ENCODE data around the gene HDHD2.
"Not testable (repeated sequence)": the region's sequence is repeated elsewhere in the genome, so short reads cannot be mapped to it uniquely, and the experiment has no call there.

HDHD2 gene

GRCh38 chr18:47166294-47166693 is 16.0 kb upstream of the HDHD2 start:
- Histone ChIP-seq H3K36me3 (ENCODE audit: insufficient read depth, low read length) (no peaks in the 10 kb centered on the region; the same call in 1 of the 2 replicates), H3K9me2 (replicated peaks; ENCODE audit: low read depth, low read length) (no peaks in the 10 kb centered on the region), H2AFZ (ENCODE audit: low read length) (no peak overlapping the region), H3K9me3 (ENCODE audit: insufficient read depth, low read depth, low read length) (no peaks in the 10 kb centered on the region), H3K4me2 (ENCODE audit: low read depth, low read length, poor library complexity, severe bottlenecking) (peak overlapping the region; percentile 53), H3F3A (ENCODE audit: low read depth) (no peaks in the 10 kb centered on the region), H4K20me1 (ENCODE audit: insufficient read depth, low read length, poor library complexity, severe bottlenecking) (peaks cover 54% of the 10 kb centered on the region), H3K4me1 (ENCODE audit: insufficient read depth, low read length, poor library complexity, severe bottlenecking) (peaks cover 50% of the 10 kb centered on the region), H3K79me2 (ENCODE audit: insufficient read depth, low read length) (peaks cover 85% of the 10 kb centered on the region), H3K27me3 (ENCODE audit: insufficient read depth, low read length, poor library complexity, severe bottlenecking) (no peaks in the 10 kb centered on the region), H3K9ac (ENCODE audit: low read depth, low read length, poor library complexity, severe bottlenecking) (no peak overlapping the region), H3K4me3 (ENCODE audit: low read length, poor library complexity, severe bottlenecking) (peak overlapping the region; percentile 36)
- TF ChIP-seq CTCF (conservative IDR thresholded peaks at IDR 0.05; ENCODE audit: low read length) (no peak), EZH2phosphoT487 (IDR thresholded peaks at IDR 0.05; ENCODE audit: borderline replicate concordance) (no peak)

GRCh38 chr18:47163241-47163640 is 12.9 kb upstream of the HDHD2 start:
- Histone ChIP-seq H3K9me2 (replicated peaks; ENCODE audit: low read depth, low read length) (no peaks in the 10 kb centered on the region), H3F3A (ENCODE audit: low read depth) (no peaks in the 10 kb centered on the region), H3K4me1 (ENCODE audit: insufficient read depth, low read length, poor library complexity, severe bottlenecking) (peaks cover 27% of the 10 kb centered on the region), H3K36me3 (ENCODE audit: insufficient read depth, low read length) (no peaks in the 10 kb centered on the region; the same call in 1 of the 2 replicates), H3K4me2 (ENCODE audit: low read depth, low read length, poor library complexity, severe bottlenecking) (no peak overlapping the region), H3K79me2 (ENCODE audit: insufficient read depth, low read length) (peaks cover 92% of the 10 kb centered on the region), H3K4me3 (ENCODE audit: low read length, poor library complexity, severe bottlenecking) (no peak overlapping the region), H4K20me1 (ENCODE audit: insufficient read depth, low read length, poor library complexity, severe bottlenecking) (peaks cover 33% of the 10 kb centered on the region), H3K27me3 (ENCODE audit: insufficient read depth, low read length, poor library complexity, severe bottlenecking) (no peaks in the 10 kb centered on the region), H3K9ac (ENCODE audit: low read depth, low read length, poor library complexity, severe bottlenecking) (no peak overlapping the region), H2AFZ (ENCODE audit: low read length) (no peak overlapping the region), H3K9me3 (ENCODE audit: insufficient read depth, low read depth, low read length) (no peaks in the 10 kb centered on the region)
- TF ChIP-seq CTCF (conservative IDR thresholded peaks at IDR 0.05; ENCODE audit: low read length) (no peak), EZH2phosphoT487 (IDR thresholded peaks at IDR 0.05; ENCODE audit: borderline replicate concordance) (no peak)

- H3K27me3 ChIP-seq (ENCODE audit: insufficient read depth, low read length, poor library complexity, severe bottlenecking), result no peaks in the 10 kb centered on the region
- H3K4me1 ChIP-seq (ENCODE audit: insufficient read depth, low read length, poor library complexity, severe bottlenecking), result peaks cover 6% of the 10 kb centered on the region
- peaks cover 11% of the 10 kb centered on the region; the same call in 1 of the 2 replicates for H3K36me3 ChIP-seq (ENCODE audit: insufficient read depth, low read length)
- no peak overlapping the region for H2AFZ ChIP-seq (ENCODE audit: low read length)
- peaks cover 77% of the 10 kb centered on the region for H3K79me2 ChIP-seq (ENCODE audit: insufficient read depth, low read length)
- TF ChIP-seq EZH2phosphoT487 (IDR thresholded peaks at IDR 0.05; ENCODE audit: borderline replicate concordance), result no peak
- TF ChIP-seq CTCF (conservative IDR thresholded peaks at IDR 0.05; ENCODE audit: low read length), result no peak
- no peak overlapping the region for H3K4me2 ChIP-seq (ENCODE audit: low read depth, low read length, poor library complexity, severe bottlenecking)
- H3F3A ChIP-seq (ENCODE audit: low read depth), result no peaks in the 10 kb centered on the region
- H3K4me3 ChIP-seq (ENCODE audit: low read length, poor library complexity, severe bottlenecking), result no peak overlapping the region
- H3K9ac ChIP-seq (ENCODE audit: low read depth, low read length, poor library complexity, severe bottlenecking), result no peak overlapping the region
- peaks cover 17% of the 10 kb centered on the region for H4K20me1 ChIP-seq (ENCODE audit: insufficient read depth, low read length, poor library complexity, severe bottlenecking)
- no peaks in the 10 kb centered on the region for H3K9me3 ChIP-seq (ENCODE audit: insufficient read depth, low read depth, low read length)
- no peaks in the 10 kb centered on the region for H3K9me2 ChIP-seq (replicated peaks; ENCODE audit: low read depth, low read length)
Observed at GRCh38 chr18:47160256-47160655, 10.0 kb upstream of the HDHD2 start.

- H3K27me3 ChIP-seq (ENCODE audit: insufficient read depth, low read length, poor library complexity, severe bottlenecking); H3K4me2 ChIP-seq (ENCODE audit: low read depth, low read length, poor library complexity, severe bottlenecking); H3K9me2 ChIP-seq (replicated peaks; ENCODE audit: low read depth, low read length); H3K4me1 ChIP-seq (ENCODE audit: insufficient read depth, low read length, poor library complexity, severe bottlenecking); H2AFZ ChIP-seq (ENCODE audit: low read length); H3K4me3 ChIP-seq (ENCODE audit: low read length, poor library complexity, severe bottlenecking); H3K9ac ChIP-seq (ENCODE audit: low read depth, low read length, poor library complexity, severe bottlenecking); H3K9me3 ChIP-seq (ENCODE audit: insufficient read depth, low read depth, low read length); H3F3A ChIP-seq (ENCODE audit: low read depth): not testable (repeated sequence)
- peaks cover 59% of the 10 kb centered on the region for H3K79me2 ChIP-seq (ENCODE audit: insufficient read depth, low read length)
- H3K36me3 ChIP-seq (ENCODE audit: insufficient read depth, low read length), result peaks cover 29% of the 10 kb centered on the region; the same call in 1 of the 2 replicates
- H4K20me1 ChIP-seq (ENCODE audit: insufficient read depth, low read length, poor library complexity, severe bottlenecking), result peaks cover 12% of the 10 kb centered on the region
Observed at GRCh38 chr18:47158404-47158803, 8.1 kb upstream of the HDHD2 start.
